HFFc6 (cell line): ENCODE data around the gene TRIM10. TPM values are rescaled to one million over a fixed set of nuclear protein-coding genes. Genes with fewer than 3 reads are reported as not detected.

Experiments used
- DNase-seq: peaks from one replicate; pipeline ENCODE4 v3.0.0-alpha.2; 2018
- H3K27ac Mint-ChIP-seq: 2 replicates; pipeline ENCODE4 v1.8.0; 2020; ENCODE audit warnings: mild to moderate bottlenecking, mixed read lengths
- H3K27me3 Mint-ChIP-seq: 2 replicates; pipeline ENCODE4 v1.8.0; 2021; ENCODE audit warnings: mild to moderate bottlenecking, moderate library complexity, mixed read lengths; ENCODE audit not compliant: insufficient read depth
- H3K36me3 Mint-ChIP-seq: 2 replicates; pipeline ENCODE4 v1.8.0; 2021; ENCODE audit warnings: low read depth, mixed read lengths
- H3K4me1 Mint-ChIP-seq: 2 replicates; pipeline ENCODE4 v1.8.0; 2020; ENCODE audit warnings: low read depth, mixed read lengths
- H3K4me3 Mint-ChIP-seq: 2 replicates; pipeline ENCODE4 v1.8.0; 2020; ENCODE audit warnings: mild to moderate bottlenecking, moderate library complexity, mixed read lengths
- H3K9me3 Mint-ChIP-seq: 2 replicates; pipeline ENCODE4 v1.8.0; 2020; ENCODE audit warnings: mild to moderate bottlenecking, mixed read lengths
- CTCF ChIP-seq: fragments of 200-600 bp; sonication (generic); IDR thresholded peaks from 2 replicates; pipeline ENCODE4 v1.5.0; 2021; ENCODE audit warnings: antibody characterized with exemption, mild to moderate bottlenecking
- total RNA-seq, 6 experiments: library from RNA; stranded (reverse); fragmentation: NEBNext Ultra II Directional; extraction: Animal tissue kit (Norgen Biotek cat#: 25700); gene quantifications; 2 replicates in 1 of 6; 3 replicates in 5 of 6; pipeline ENCODE4 v1.2.3, GENCODE V29; 2021

Gene TRIM10
- total RNA-seq, 6 experiments from 2014 or later, result not detected

GRCh38 chr6:30184417-30185031 is 23.5 kb upstream of the TRIM10 start:
- no peak for DNase-seq
- no peaks in the 10 kb centered on the region for H3K4me1 Mint-ChIP-seq
- TF ChIP-seq CTCF, result no peak
- no peak overlapping the region for H3K27ac Mint-ChIP-seq
- H3K9me3 Mint-ChIP-seq, result peaks cover 9% of the 10 kb centered on the region; the same call in 1 of the 2 replicates
- H3K36me3 Mint-ChIP-seq, result peaks cover 43% of the 10 kb centered on the region
- H3K4me3 Mint-ChIP-seq, result no peak overlapping the region
- H3K27me3 Mint-ChIP-seq, result no peaks in the 10 kb centered on the region

DNA sequence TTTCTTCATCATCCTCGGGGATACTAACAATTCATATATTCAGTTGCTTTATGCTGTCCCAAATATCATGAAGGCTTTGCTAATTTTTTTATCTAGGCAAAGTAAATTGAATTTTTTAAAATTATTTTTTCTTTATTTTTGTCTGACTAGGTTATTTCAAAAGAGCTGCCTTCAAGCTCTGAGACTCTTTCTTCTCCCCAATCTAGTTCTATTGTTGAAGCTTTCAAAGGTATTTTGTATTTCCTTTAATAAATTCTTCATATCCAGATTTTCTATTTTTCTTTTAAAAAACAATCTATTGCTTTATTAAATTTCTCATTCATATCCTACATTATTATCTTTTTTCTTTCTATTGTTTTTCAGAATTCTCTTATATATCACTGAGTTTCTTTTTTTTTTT is 19.1 kb upstream of the TRIM10 start:
- no peak overlapping the region for H3K27ac Mint-ChIP-seq
- TF ChIP-seq CTCF, result no peak
- no peak for DNase-seq
- peaks cover 12% of the 10 kb centered on the region; the same call in 1 of the 2 replicates for H3K9me3 Mint-ChIP-seq
- peaks cover 13% of the 10 kb centered on the region for H3K36me3 Mint-ChIP-seq
- H3K4me1 Mint-ChIP-seq, result no peaks in the 10 kb centered on the region
- peaks cover 26% of the 10 kb centered on the region for H3K27me3 Mint-ChIP-seq
- H3K4me3 Mint-ChIP-seq, result no peak overlapping the region

DNA sequence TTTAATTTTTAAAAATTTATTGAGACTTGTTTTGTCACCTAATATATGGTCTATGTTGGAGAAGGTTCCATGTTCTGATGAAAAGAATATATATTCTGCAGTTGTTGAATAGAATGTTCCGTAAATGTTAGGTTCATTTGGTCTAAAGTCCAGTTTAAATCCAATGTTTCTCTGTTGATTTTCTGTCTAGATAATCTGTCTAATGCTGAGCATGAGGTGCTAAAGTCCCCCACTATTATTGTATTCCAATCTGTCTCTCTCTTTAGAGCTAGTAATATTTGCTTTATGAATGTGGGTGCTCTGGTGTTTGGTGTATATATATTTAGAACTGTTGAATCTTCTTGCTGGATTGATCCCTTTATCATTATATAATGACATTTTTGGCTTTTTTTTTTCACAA is 17.8 kb upstream of the TRIM10 start:
- H3K27ac Mint-ChIP-seq, result no peak overlapping the region
- H3K4me1 Mint-ChIP-seq, result no peaks in the 10 kb centered on the region
- DNase-seq, result no peak
- no peak overlapping the region for H3K4me3 Mint-ChIP-seq
- no peak for TF ChIP-seq CTCF
- peaks cover 6% of the 10 kb centered on the region for H3K36me3 Mint-ChIP-seq
- H3K9me3 Mint-ChIP-seq, result peaks cover 12% of the 10 kb centered on the region; the same call in 1 of the 2 replicates
- H3K27me3 Mint-ChIP-seq, result peaks cover 38% of the 10 kb centered on the region

GRCh38 chr6:30175765-30176164 is 14.8 kb upstream of the TRIM10 start:
- TF ChIP-seq CTCF, result no peak
- Mint-ChIP-seq H3K36me3 (peaks cover 2% of the 10 kb centered on the region), H3K4me3 (no peak overlapping the region), H3K27ac (no peak overlapping the region), H3K4me1 (no peaks in the 10 kb centered on the region), H3K9me3 (peaks cover 10% of the 10 kb centered on the region; the same call in 1 of the 2 replicates), H3K27me3 (peaks cover 57% of the 10 kb centered on the region)
- DNase-seq, result no peak

- TF ChIP-seq CTCF, result no peak
- DNase-seq, result peak; percentile 22
- Mint-ChIP-seq H3K27ac (no peak overlapping the region), H3K4me3 (no peak overlapping the region), H3K9me3 (no peaks in the 10 kb centered on the region), H3K36me3 (no peaks in the 10 kb centered on the region), H3K4me1 (no peaks in the 10 kb centered on the region), H3K27me3 (peaks cover 58% of the 10 kb centered on the region)
Measured at GRCh38 chr6:30172681-30173080, 11.7 kb upstream of the TRIM10 start.
